GM23338 (cell line): ENCODE data around the gene UST. TPM values are rescaled to one million over a fixed set of nuclear protein-coding genes. Genes with fewer than 3 reads are reported as not detected.

Experiments
- REST ChIP-seq: IDR thresholded peaks from one replicate; pipeline ENCODE4 v1.6.1; 2018; ENCODE audit warnings: antibody characterized with exemption; ENCODE audit not compliant: unreplicated experiment
- ZNF331 ChIP-seq: fragments of 250-450 bp; sonication (Bioruptor Pico); IDR thresholded peaks from 2 replicates; pipeline ENCODE4 v1.5.0; 2020; ENCODE audit warnings: low read depth, mild to moderate bottlenecking, moderate library complexity
- ZNF462 ChIP-seq: fragments of 250-450 bp; sonication (Bioruptor Pico); IDR thresholded peaks from 2 replicates; pipeline ENCODE4 v1.5.0; 2020; ENCODE audit warnings: mild to moderate bottlenecking, moderate library complexity
- polyA plus RNA-seq: library from polyadenylated mRNA; unstranded; fragments of >200 nt; fragmentation: Nextera tagmentation; extraction: Ambion mirVana; gene quantifications from 2 replicates; pipeline ENCODE4 v1.2.1, GENCODE V29; 2016
- total RNA-seq: library from RNA; depleted of rRNA; stranded (reverse); fragments of >200 nt; shearing (Covaris generic); gene quantifications from 2 replicates; pipeline ENCODE4 v1.2.3, GENCODE V29; 2014

Gene UST
- total and polyA plus RNA-seq, 2 experiments from 2014 or later = 12.6 to 33.0 TPM

- TF ChIP-seq REST (no peak), ZNF331 (CRISPR knock-in tag) (no peak), ZNF462 (CRISPR knock-in tag) (no peak)
Observed at GRCh38 chr6:149125309-149125708, 378.5 kb downstream of the UST start (continued).
